Activated CD8-positive, alpha-beta memory T cell treated with anti-CD3 and anti-CD28 coated beads for 4 hours (primary cell): ENCODE data around the gene HYI.
"Not testable (repeated sequence)": the region's sequence is repeated elsewhere in the genome, so short reads cannot be mapped to it uniquely, and the experiment has no call there.

Experiments used
- DNase-seq, 2 donors: peaks; one replicate each; pipeline ENCODE4 v3.0.0-alpha.2; 2020; ENCODE audit warnings: low read depth in 2 of 2

HYI gene

GRCh38 chr1:43427524-43427923 is 26.2 kb downstream of the HYI start:
- no peak for DNase-seq

GRCh38 chr1:43426221-43426620 is 27.5 kb downstream of the HYI start:
- DNase-seq, result no peak

- DNase-seq, result no peak
These were observed 28.7 kb downstream of the HYI start for GRCh38 chr1:43425045-43425444.

GRCh38 chr1:43423672-43424550 is 29.8 kb downstream of the HYI start:
- DNase-seq, result no peak

GRCh38 chr1:43422995-43423671 is 30.6 kb downstream of the HYI start:
- no peak for DNase-seq

GRCh38 chr1:43421976-43422750 is 31.6 kb downstream of the HYI start:
- no peak for DNase-seq

- no peak for DNase-seq
These were observed 32.3 kb downstream of the HYI start for GRCh38 chr1:43421396-43421795.

GRCh38 chr1:43420874-43421273 is 32.9 kb downstream of the HYI start:
- no peak for DNase-seq

GRCh38 chr1:43419627-43420425 is 33.9 kb downstream of the HYI start:
- no peak for DNase-seq

GRCh38 chr1:43418858-43419257 is 34.9 kb downstream of the HYI start:
- DNase-seq, result no peak

GRCh38 chr1:43415901-43416300 is 37.8 kb downstream of the HYI start:
- no peak for DNase-seq

GRCh38 chr1:43414634-43415223 is 39.0 kb downstream of the HYI start:
- peak; percentile 19 to 37 for DNase-seq

- not testable (repeated sequence) for DNase-seq
These were observed 40.3 kb downstream of the HYI start for GRCh38 chr1:43413426-43413825.

GRCh38 chr1:43410571-43410970 is 43.2 kb downstream of the HYI start:
- DNase-seq, result no peak

GRCh38 chr1:43405876-43406234 is 47.9 kb downstream of the HYI start:
- no peak for DNase-seq

GRCh38 chr1:43405219-43405875 is 48.4 kb downstream of the HYI start:
- DNase-seq, result no peak

- DNase-seq, result no peak
These were observed 49.4 kb downstream of the HYI start for GRCh38 chr1:43404353-43404752.

GRCh38 chr1:43402089-43402865 is 51.5 kb downstream of the HYI start:
- no peak for DNase-seq
